Left forelimb (tissue), 1 donor: ENCODE results near the gene DFFA.
A peak's percentile ranks its signal among the peaks of the same experiment; 100 is the strongest.
"Not testable (repeated sequence)": the region's sequence is repeated elsewhere in the genome, so short reads cannot be mapped to it uniquely, and the experiment has no call there.

Experiments
- DNase-seq: peaks from one replicate; pipeline ENCODE4 v3.0.0-alpha.2; 2018; ENCODE audit warnings: low spot score

DFFA gene

GRCh38 chr1:10504249-10504648 lies 31.9 kb upstream of the DFFA start:
- no peak for DNase-seq

- no peak for DNase-seq
These were observed 29.9 kb upstream of the DFFA start for GRCh38 chr1:10502206-10502605.

- DNase-seq = no peak
These were observed 25.9 kb upstream of the DFFA start for GRCh38 chr1:10498231-10498630.

GRCh38 chr1:10497109-10497508 lies 24.8 kb upstream of the DFFA start:
- no peak for DNase-seq

- DNase-seq = no peak
These were observed 23.6 kb upstream of the DFFA start for GRCh38 chr1:10495952-10496351.

GRCh38 chr1:10495475-10495817 lies 23.1 kb upstream of the DFFA start:
- DNase-seq = no peak

- peak; percentile 79 for DNase-seq
These were observed 22.6 kb upstream of the DFFA start for GRCh38 chr1:10494754-10495474.

- no peak for DNase-seq
These were observed 22.1 kb upstream of the DFFA start for GRCh38 chr1:10494418-10494753.

- no peak for DNase-seq
These were observed 18.1 kb upstream of the DFFA start for GRCh38 chr1:10490286-10490970.

- DNase-seq = no peak
These were observed 17.1 kb upstream of the DFFA start for GRCh38 chr1:10489291-10490055.

- DNase-seq = no peak
These were observed 12.2 kb upstream of the DFFA start for GRCh38 chr1:10484521-10484920.

GRCh38 chr1:10480614-10481013 lies 8.3 kb upstream of the DFFA start:
- no peak for DNase-seq

- no peak for DNase-seq
These were observed 7.0 kb upstream of the DFFA start for GRCh38 chr1:10479296-10479695.

GRCh38 chr1:10475510-10475909 lies 3.2 kb upstream of the DFFA start:
- DNase-seq = no peak

- DNase-seq = peak; percentile 92
These were observed 2.5 kb upstream of the DFFA start, which contains the start of gene PEX14 for GRCh38 chr1:10474613-10475507. PEX14 (plus strand) TSS chr1:10474950; CDS start chr1:10474967, 17 bp downstream.

GRCh38 chr1:10474309-10474612 lies 1.9 kb upstream of the DFFA start:
- DNase-seq = not testable (repeated sequence)

GRCh38 chr1:10473145-10473765 lies 926 bp upstream of the DFFA start:
- DNase-seq = no peak

GRCh38 chr1:10471411-10472219 lies 714 bp downstream of the DFFA start:
- no peak for DNase-seq

GRCh38 chr1:10470043-10470442 lies 2.3 kb downstream of the DFFA start:
- DNase-seq = no peak

- DNase-seq = no peak
These were observed 5.3 kb downstream of the DFFA start for GRCh38 chr1:10467078-10467477.

- DNase-seq = no peak
These were observed 13.1 kb downstream of the DFFA start for GRCh38 chr1:10459184-10459583.
